Stomach (tissue), 4 donors: Measurements from ENCODE around the gene ZNF70.

Experiments
- POLR2A ChIP-seq, 4 donors: fragments of 450-650 bp; IDR thresholded peaks; one replicate each; pipeline ENCODE4 v1.6.1; 2016; ENCODE audit warnings: antibody characterized with exemption in 4 of 4, control low read depth in 2 of 4, mild to moderate bottlenecking in 1 of 4, moderate library complexity in 1 of 4
- POLR2AphosphoS5 ChIP-seq, 3 donors: sonication (generic); formaldehyde crosslinking; IDR thresholded peaks; one replicate each; pipeline ENCODE4 v1.6.1; 2016; ENCODE audit warnings: antibody characterized with exemption in 3 of 3
- TF ChIP-seq, protein P1 (sequence below), 7 experiments: fragments of 450-650 bp in 4 of 7; fragments of 200-600 bp in 3 of 7; sonication (generic) in 3 of 7; IDR thresholded peaks; one replicate each; pipeline ENCODE4 v1.5.1; 2016 to 2019; ENCODE audit warnings: antibody characterized with exemption in 7 of 7, control low read depth in 2 of 7, mild to moderate bottlenecking in 1 of 7

GRCh38 chr22:23690713-23691112 lies 60.2 kb downstream of the ZNF70 start, which contains the start of gene RGL4:
- no peak for TF ChIP-seq POLR2A (IDR thresholded peaks at IDR 0.05)
- TF ChIP-seq, protein P1, sequence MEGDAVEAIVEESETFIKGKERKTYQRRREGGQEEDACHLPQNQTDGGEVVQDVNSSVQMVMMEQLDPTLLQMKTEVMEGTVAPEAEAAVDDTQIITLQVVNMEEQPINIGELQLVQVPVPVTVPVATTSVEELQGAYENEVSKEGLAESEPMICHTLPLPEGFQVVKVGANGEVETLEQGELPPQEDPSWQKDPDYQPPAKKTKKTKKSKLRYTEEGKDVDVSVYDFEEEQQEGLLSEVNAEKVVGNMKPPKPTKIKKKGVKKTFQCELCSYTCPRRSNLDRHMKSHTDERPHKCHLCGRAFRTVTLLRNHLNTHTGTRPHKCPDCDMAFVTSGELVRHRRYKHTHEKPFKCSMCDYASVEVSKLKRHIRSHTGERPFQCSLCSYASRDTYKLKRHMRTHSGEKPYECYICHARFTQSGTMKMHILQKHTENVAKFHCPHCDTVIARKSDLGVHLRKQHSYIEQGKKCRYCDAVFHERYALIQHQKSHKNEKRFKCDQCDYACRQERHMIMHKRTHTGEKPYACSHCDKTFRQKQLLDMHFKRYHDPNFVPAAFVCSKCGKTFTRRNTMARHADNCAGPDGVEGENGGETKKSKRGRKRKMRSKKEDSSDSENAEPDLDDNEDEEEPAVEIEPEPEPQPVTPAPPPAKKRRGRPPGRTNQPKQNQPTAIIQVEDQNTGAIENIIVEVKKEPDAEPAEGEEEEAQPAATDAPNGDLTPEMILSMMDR (IDR thresholded peaks at IDR 0.05), result no peak
- TF ChIP-seq POLR2AphosphoS5 (IDR thresholded peaks at IDR 0.05), result no peak
